ENCODE results near the gene UTS2B.

UTS2B gene

GRCh38 chr3:191329654-191330529, at the start of gene UTS2B:
UTS2B (minus strand) TSS chr3:191330526; CDS start chr3:191282189, 48,337 bp downstream.
- in situ Hi-C loops (cut with HindIII; ENCODE audit: low sequenced_read_pairs): no loop called here

- in situ Hi-C loops (cut with HindIII; ENCODE audit: low sequenced_read_pairs): no loop called here
Observed at GRCh38 chr3:191380001-191380400, 49.7 kb upstream of the UTS2B start.

GRCh38 chr3:191379446-191379845, 49.1 kb upstream of the UTS2B start:
- in situ Hi-C loops (cut with HindIII; ENCODE audit: low sequenced_read_pairs): no loop called here

- in situ Hi-C loops (cut with HindIII; ENCODE audit: low sequenced_read_pairs): no loop called here
Observed at GRCh38 chr3:191378142-191378812, 48.0 kb upstream of the UTS2B start.

- in situ Hi-C loops (cut with HindIII; ENCODE audit: low sequenced_read_pairs): no loop called here
Observed at GRCh38 chr3:191376516-191377141, 46.3 kb upstream of the UTS2B start.

GRCh38 chr3:191373327-191373726, 43.0 kb upstream of the UTS2B start:
- in situ Hi-C loops (cut with HindIII; ENCODE audit: low sequenced_read_pairs): no loop called here

- in situ Hi-C loops (cut with HindIII; ENCODE audit: low sequenced_read_pairs): no loop called here
Observed at GRCh38 chr3:191372122-191372521, 41.8 kb upstream of the UTS2B start.

GRCh38 chr3:191369616-191370010, 39.3 kb upstream of the UTS2B start:
- in situ Hi-C loops (cut with HindIII; ENCODE audit: low sequenced_read_pairs): no loop called here

GRCh38 chr3:191368755-191369615, 38.7 kb upstream of the UTS2B start:
- in situ Hi-C loops (cut with HindIII; ENCODE audit: low sequenced_read_pairs): no loop called here

GRCh38 chr3:191366675-191367074, 36.3 kb upstream of the UTS2B start:
- in situ Hi-C loops (cut with HindIII; ENCODE audit: low sequenced_read_pairs): no loop called here

GRCh38 chr3:191363221-191363620, 32.9 kb upstream of the UTS2B start:
- in situ Hi-C loops (cut with HindIII; ENCODE audit: low sequenced_read_pairs): no loop called here

- in situ Hi-C loops (cut with HindIII; ENCODE audit: low sequenced_read_pairs): no loop called here
Observed at GRCh38 chr3:191362524-191363090, 32.3 kb upstream of the UTS2B start.

GRCh38 chr3:191362037-191362436, 31.7 kb upstream of the UTS2B start:
- in situ Hi-C loops (cut with HindIII; ENCODE audit: low sequenced_read_pairs): no loop called here

GRCh38 chr3:191361456-191361855, 31.1 kb upstream of the UTS2B start:
- in situ Hi-C loops (cut with HindIII; ENCODE audit: low sequenced_read_pairs): no loop called here

- in situ Hi-C loops (cut with HindIII; ENCODE audit: low sequenced_read_pairs): no loop called here
Observed at GRCh38 chr3:191360620-191361019, 30.3 kb upstream of the UTS2B start.

GRCh38 chr3:191358929-191359328, 28.6 kb upstream of the UTS2B start:
- in situ Hi-C loops (cut with HindIII; ENCODE audit: low sequenced_read_pairs): no loop called here

GRCh38 chr3:191357909-191358308, 27.6 kb upstream of the UTS2B start:
- in situ Hi-C loops (cut with HindIII; ENCODE audit: low sequenced_read_pairs): no loop called here

GRCh38 chr3:191356631-191357439, 26.5 kb upstream of the UTS2B start:
- in situ Hi-C loops (cut with HindIII; ENCODE audit: low sequenced_read_pairs): no loop called here

GRCh38 chr3:191355406-191355805, 25.1 kb upstream of the UTS2B start:
- in situ Hi-C loops (cut with HindIII; ENCODE audit: low sequenced_read_pairs): no loop called here
